ENCODE data around the gene ZNF470. TPM values are rescaled to one million over a fixed set of nuclear protein-coding genes. Genes with fewer than 3 reads are reported as not detected.

ZNF470 gene
- polyA plus RNA-seq, 1 donor from 2014 or later: 9.6 TPM

DNA sequence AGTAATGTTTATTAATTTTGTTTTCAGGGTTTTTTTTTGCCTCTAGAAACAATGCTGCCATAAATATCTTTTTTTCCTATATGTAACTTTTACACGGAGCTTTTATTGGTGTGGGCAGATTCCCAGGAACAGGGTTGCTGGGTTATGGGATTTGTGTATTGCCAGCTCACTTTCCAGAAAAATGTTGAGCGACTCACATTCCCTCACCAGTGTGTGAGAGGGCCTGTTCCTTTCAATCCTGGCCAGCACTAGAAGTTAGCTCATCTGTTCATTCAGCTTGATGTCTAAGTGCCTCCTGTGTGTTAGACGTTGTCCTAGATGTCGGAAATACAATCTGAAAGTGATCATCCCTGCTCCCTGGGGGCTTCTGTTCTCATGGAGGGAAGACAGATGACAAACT, 30.4 kb downstream of the ZNF470 start (continued):
- TF ChIP-seq, protein P1, sequence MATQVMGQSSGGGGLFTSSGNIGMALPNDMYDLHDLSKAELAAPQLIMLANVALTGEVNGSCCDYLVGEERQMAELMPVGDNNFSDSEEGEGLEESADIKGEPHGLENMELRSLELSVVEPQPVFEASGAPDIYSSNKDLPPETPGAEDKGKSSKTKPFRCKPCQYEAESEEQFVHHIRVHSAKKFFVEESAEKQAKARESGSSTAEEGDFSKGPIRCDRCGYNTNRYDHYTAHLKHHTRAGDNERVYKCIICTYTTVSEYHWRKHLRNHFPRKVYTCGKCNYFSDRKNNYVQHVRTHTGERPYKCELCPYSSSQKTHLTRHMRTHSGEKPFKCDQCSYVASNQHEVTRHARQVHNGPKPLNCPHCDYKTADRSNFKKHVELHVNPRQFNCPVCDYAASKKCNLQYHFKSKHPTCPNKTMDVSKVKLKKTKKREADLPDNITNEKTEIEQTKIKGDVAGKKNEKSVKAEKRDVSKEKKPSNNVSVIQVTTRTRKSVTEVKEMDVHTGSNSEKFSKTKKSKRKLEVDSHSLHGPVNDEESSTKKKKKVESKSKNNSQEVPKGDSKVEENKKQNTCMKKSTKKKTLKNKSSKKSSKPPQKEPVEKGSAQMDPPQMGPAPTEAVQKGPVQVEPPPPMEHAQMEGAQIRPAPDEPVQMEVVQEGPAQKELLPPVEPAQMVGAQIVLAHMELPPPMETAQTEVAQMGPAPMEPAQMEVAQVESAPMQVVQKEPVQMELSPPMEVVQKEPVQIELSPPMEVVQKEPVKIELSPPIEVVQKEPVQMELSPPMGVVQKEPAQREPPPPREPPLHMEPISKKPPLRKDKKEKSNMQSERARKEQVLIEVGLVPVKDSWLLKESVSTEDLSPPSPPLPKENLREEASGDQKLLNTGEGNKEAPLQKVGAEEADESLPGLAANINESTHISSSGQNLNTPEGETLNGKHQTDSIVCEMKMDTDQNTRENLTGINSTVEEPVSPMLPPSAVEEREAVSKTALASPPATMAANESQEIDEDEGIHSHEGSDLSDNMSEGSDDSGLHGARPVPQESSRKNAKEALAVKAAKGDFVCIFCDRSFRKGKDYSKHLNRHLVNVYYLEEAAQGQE (IDR thresholded peaks at IDR 0.05; ENCODE audit: borderline replicate concordance): no peak
- TF ChIP-seq SMC3 (conservative IDR thresholded peaks at IDR 0.05; ENCODE audit: poor library complexity): no peak

GRCh38 chr19:56601375-56601774, 34.1 kb downstream of the ZNF470 start:
- Histone ChIP-seq H3K36me3 (ENCODE audit: insufficient read depth, low read length) (peaks cover 29% of the 10 kb centered on the region), H3K79me2 (replicated peaks; ENCODE audit: insufficient read depth, low read length) (peaks cover 81% of the 10 kb centered on the region), H3K9ac (ENCODE audit: low read length) (no peak overlapping the region), H3K27ac (ENCODE audit: low read length) (no peak overlapping the region), H3K9me2 (ENCODE audit: insufficient read depth, low read length) (no peaks in the 10 kb centered on the region), H3K9me3 (ENCODE audit: low read length) (peaks cover 31% of the 10 kb centered on the region), H3F3A (ENCODE audit: insufficient read depth, low read length, poor library complexity, severe bottlenecking) (no peaks in the 10 kb centered on the region), H3K4me3 (ENCODE audit: low read length) (no peak overlapping the region), H2AFZ (ENCODE audit: low read depth, low read length) (no peak overlapping the region), H3K27me3 (ENCODE audit: insufficient read depth, low read depth, low read length) (no peaks in the 10 kb centered on the region), H3K4me2 (ENCODE audit: low read length) (no peak overlapping the region), H4K20me1 (ENCODE audit: insufficient read depth) (no peaks in the 10 kb centered on the region)
- TF ChIP-seq, protein P1 (IDR thresholded peaks at IDR 0.05; ENCODE audit: borderline replicate concordance): no peak
- TF ChIP-seq EP300 (conservative IDR thresholded peaks at IDR 0.05; ENCODE audit: poor library complexity, severe bottlenecking): no peak
- TF ChIP-seq EZH2 (IDR thresholded peaks at IDR 0.05; ENCODE audit: borderline replicate concordance, insufficient read depth, low read length, poor library complexity, severe bottlenecking): no peak
- no peak for TF ChIP-seq SMC3 (conservative IDR thresholded peaks at IDR 0.05; ENCODE audit: poor library complexity)

- H3K27me3 ChIP-seq (ENCODE audit: insufficient read depth, low read depth, low read length): no peaks in the 10 kb centered on the region
- peaks cover 29% of the 10 kb centered on the region for H3K9me3 ChIP-seq (ENCODE audit: low read length)
- peaks cover 33% of the 10 kb centered on the region for H3K36me3 ChIP-seq (ENCODE audit: insufficient read depth, low read length)
- no peak overlapping the region for H2AFZ ChIP-seq (ENCODE audit: low read depth, low read length)
- H3K4me3 ChIP-seq (ENCODE audit: low read length): no peak overlapping the region
- no peak overlapping the region for H3K4me2 ChIP-seq (ENCODE audit: low read length)
- no peaks in the 10 kb centered on the region for H3K9me2 ChIP-seq (ENCODE audit: insufficient read depth, low read length)
- H3K79me2 ChIP-seq (replicated peaks; ENCODE audit: insufficient read depth, low read length): peaks cover 81% of the 10 kb centered on the region
- no peak overlapping the region for H3K9ac ChIP-seq (ENCODE audit: low read length)
- no peak overlapping the region for H3K27ac ChIP-seq (ENCODE audit: low read length)
- TF ChIP-seq MXI1 (conservative IDR thresholded peaks at IDR 0.05; ENCODE audit: poor library complexity, severe bottlenecking): no peak
- no peak for TF ChIP-seq TAF1 (IDR thresholded peaks at IDR 0.05; ENCODE audit: low read depth)
- no peak for TF ChIP-seq RAD21 (conservative IDR thresholded peaks at IDR 0.05)
- TF ChIP-seq EP300 (conservative IDR thresholded peaks at IDR 0.05; ENCODE audit: poor library complexity, severe bottlenecking): no peak
- TF ChIP-seq, protein P1 (IDR thresholded peaks at IDR 0.05; ENCODE audit: borderline replicate concordance): no peak
- TF ChIP-seq EZH2 (IDR thresholded peaks at IDR 0.05; ENCODE audit: borderline replicate concordance, insufficient read depth, low read length, poor library complexity, severe bottlenecking): no peak
- TF ChIP-seq CTCF (IDR thresholded peaks at IDR 0.05; ENCODE audit: poor library complexity, severe bottlenecking): no peak
- TF ChIP-seq POLR2AphosphoS5 (IDR thresholded peaks at IDR 0.05): no peak
- no peak for TF ChIP-seq SMC3 (conservative IDR thresholded peaks at IDR 0.05; ENCODE audit: poor library complexity)
- no peaks in the 10 kb centered on the region for H3F3A ChIP-seq (ENCODE audit: insufficient read depth, low read length, poor library complexity, severe bottlenecking)
- no peaks in the 10 kb centered on the region for H4K20me1 ChIP-seq (ENCODE audit: insufficient read depth)
Measured at GRCh38 chr19:56603829-56604228, 36.6 kb downstream of the ZNF470 start.
